GM11168 (cell line): Measurements from ENCODE around the gene MYO5B.
"Not testable (repeated sequence)": the region's sequence is repeated elsewhere in the genome, so short reads cannot be mapped to it uniquely, and the experiment has no call there.

Source experiments
- in situ Hi-C: fragments of 300-500 bp; cut with MboI; formaldehyde crosslinking; loops from one replicate; pipeline ENCODE4 v1.12.0; 2022; ENCODE audit warnings: low sequenced_read_pairs; ENCODE audit not compliant: unreplicated experiment

The MYO5B gene

GRCh38 chr18:50194631-50195532, at the start of gene MYO5B:
Gene MYO5B (minus strand): TSS chr18:50195147. CDS start chr18:50194793, 354 bp downstream.
- in situ Hi-C loops: no loop called here

- in situ Hi-C loops: not testable (repeated sequence)
Measured at GRCh38 chr18:50241768-50242167, 46.8 kb upstream of the MYO5B start.

GRCh38 chr18:50240080-50240563, 45.2 kb upstream of the MYO5B start:
- in situ Hi-C loops: no loop called here

- in situ Hi-C loops: no loop called here
Measured at GRCh38 chr18:50232419-50232818, 37.5 kb upstream of the MYO5B start.

- in situ Hi-C loops: no loop called here
Measured at GRCh38 chr18:50231621-50232020, 36.7 kb upstream of the MYO5B start.

GRCh38 chr18:50220249-50220648, 25.3 kb upstream of the MYO5B start:
- in situ Hi-C loops: not testable (repeated sequence)

DNA sequence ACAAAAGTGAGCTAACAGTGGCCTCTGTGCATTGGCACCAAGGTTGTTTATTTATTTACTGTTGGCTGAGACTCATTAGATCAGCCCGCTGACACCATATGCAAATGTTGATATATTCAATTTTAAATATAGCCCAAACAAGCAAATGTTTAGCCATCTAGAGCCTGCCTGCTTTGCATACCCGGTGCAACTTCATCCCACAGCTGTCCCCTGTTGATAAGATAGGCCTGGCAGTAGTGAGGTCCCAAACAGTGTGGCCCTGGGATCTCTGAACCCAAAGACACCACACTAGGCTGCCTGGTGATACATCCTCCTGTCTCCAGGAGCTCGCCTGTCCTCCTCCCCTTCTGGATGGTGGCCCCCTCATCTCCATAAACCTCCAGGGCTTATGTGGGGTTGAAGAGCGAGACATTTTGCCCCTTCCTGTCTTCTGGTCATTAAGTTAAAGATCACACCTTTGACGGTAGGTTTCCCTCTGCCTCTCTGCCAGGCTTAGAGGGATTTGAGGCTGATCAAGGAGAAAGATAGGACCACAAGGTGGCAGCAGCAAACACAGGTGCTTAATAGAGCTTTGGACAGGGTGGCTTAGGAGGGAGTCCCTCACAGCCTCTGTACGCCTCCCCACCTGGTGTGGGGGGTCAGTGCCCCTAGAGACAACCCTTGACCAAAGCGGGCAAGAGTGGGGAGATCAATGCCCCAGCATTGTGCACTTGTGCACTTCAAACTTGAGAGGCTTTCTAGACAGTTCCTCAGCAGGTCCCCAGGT, 23.7 kb upstream of the MYO5B start:
- in situ Hi-C loops: no loop called here

GRCh38 chr18:50209311-50209710, 14.4 kb upstream of the MYO5B start:
- in situ Hi-C loops: loop anchor here (5.0 kb wide), 1 partner anchor 53 kb away; no protein-coding TSS in a partner anchor

DNA sequence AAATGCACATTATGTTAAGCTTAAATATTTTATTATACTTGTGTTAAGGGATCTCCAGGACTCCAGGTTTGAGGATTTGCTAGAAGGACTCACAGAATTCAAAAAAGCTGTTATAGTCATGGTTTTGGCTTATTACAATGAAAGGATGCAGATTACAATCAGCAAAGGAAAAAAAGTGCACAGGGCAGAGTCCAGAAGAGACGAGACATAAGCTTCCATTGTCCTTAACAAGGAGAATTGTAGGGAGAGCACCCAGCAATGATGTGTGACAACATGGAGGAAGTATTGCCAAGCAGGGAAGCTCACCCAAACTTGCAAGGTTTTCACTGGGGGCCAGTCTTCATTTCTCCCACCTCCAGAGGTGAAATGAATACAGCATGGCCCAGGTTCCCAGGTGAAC, 12.8 kb upstream of the MYO5B start:
- in situ Hi-C loops: loop anchor here (5.0 kb wide), 1 partner anchor 55 kb away; no protein-coding TSS in a partner anchor

GRCh38 chr18:50203801-50204604, 9.1 kb upstream of the MYO5B start:
- in situ Hi-C loops: no loop called here

- in situ Hi-C loops: no loop called here
Measured at GRCh38 chr18:50201476-50202018, 6.6 kb upstream of the MYO5B start.

- in situ Hi-C loops: no loop called here
Measured at GRCh38 chr18:50199921-50200320, 5.0 kb upstream of the MYO5B start.

- in situ Hi-C loops: no loop called here
Measured at GRCh38 chr18:50199346-50199855, 4.5 kb upstream of the MYO5B start.

DNA sequence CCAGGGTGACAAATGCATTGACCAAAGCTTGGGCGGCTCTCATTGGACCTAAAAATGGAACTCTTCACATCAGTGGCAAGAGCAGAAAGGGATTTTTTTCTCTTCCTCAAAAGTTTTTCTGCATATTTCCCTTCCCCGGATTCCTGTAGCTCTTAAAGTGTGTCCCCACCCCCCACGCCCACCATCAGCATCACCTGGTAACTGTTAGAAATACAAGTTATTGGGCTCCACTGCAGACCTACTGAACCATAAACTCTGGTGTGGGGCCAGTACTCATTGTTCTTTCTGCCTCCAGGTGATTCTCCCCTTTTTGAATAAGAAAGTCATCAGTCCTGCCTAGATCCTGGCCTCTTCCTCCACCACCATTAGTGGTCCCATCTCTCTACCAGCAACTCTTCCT, 1.3 kb upstream of the MYO5B start:
- in situ Hi-C loops: no loop called here

DNA sequence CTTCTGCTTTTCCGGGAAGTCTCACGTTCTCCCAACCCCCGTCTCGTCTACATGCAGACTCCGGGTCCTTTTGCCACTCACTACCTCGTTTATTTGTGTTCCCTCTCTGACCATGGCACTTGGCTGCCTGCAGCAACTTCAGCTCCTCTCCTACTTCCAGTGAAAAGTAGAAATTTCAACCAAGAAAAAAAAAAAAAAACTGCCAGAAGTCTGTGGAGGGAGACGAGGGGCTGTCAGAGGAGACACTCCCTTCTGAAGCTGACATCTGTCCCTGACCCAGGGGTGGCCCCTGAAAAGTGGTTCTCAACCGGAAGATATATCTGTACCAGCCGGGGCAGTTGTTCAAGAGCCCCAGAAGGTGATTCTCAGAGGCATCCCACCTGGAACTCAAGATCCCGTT, 742 bp upstream of the MYO5B start:
- in situ Hi-C loops: no loop called here

DNA sequence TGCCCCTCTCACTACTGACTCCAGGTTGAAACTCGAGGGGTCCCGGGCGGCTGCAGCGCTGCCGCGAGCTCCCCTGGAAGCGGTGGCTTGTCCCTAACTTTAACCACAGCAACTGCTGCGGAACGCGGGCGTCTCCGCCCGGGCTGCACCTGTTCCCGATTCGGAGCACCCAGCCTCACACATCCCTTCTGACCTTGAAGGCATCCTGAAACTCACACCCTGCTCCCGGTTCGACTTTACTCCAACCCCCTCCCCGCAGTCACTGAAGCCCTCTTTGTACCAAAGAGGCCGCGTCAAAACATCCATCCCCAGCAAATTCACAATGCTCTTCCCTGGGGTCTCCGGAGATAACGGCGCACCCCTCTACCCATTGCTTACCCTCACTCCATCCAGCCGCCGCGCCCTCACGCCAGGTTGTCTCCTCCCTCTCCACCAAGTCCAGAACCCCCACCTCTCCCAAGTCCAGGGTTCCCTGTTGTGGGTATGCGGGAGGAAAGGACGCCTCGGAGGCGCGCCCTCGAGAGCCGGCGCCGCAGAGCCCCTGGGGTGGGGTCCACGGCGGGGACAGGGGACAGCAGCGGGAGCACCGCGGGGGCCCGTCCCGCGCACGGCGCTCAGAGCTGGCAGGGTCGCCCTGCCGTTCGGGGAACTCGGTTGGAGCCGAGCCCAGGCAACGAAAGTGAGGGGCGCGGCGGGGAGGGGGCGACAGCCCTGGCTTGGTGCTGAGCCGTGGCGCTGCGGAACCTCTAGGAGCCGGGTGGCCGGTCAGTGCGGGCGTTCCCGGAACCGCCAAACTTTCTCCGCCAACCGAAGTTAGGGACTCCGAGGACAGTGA, 934 bp downstream of the MYO5B start:
- in situ Hi-C loops: no loop called here

GRCh38 chr18:50192995-50193795, 1.8 kb downstream of the MYO5B start:
- in situ Hi-C loops: no loop called here

DNA sequence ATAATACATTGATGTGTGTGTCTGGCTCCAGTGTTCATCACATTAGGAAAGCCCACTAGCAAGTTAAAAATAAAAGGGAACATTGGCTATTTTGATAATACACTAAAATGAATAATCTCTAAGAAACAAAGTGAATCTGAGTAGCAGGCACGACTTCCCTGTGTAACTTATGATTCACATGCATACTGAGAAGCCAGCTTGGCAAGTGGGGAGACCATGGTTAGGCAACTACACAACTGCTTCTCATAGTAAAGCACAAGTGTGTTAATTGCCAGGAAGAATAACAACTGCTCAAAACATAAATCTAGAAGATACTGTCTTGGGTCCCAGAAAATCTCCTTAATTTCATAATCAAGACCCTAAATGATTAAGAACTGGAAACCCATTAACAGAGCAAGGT, 4.0 kb downstream of the MYO5B start:
- in situ Hi-C loops: no loop called here
